CD4-positive, alpha-beta T cell treated with Interleukin-6 at 100 ng/mL for 8 hours (primary cell): ENCODE data around the gene RPS6KA2.
"Not testable (repeated sequence)": the region's sequence is repeated elsewhere in the genome, so short reads cannot be mapped to it uniquely, and the experiment has no call there.

ENCODE experiments used
- DNase-seq: peaks from one replicate; pipeline ENCODE4 v3.0.0-alpha.2; 2020; ENCODE audit warnings: mixed read lengths, low spot score

RPS6KA2 gene

GRCh38 chr6:166591961-166592520 is 35.0 kb downstream of the RPS6KA2 start:
- no peak for DNase-seq

- DNase-seq: no peak
These were observed 36.0 kb downstream of the RPS6KA2 start for GRCh38 chr6:166591026-166591425.

- DNase-seq: no peak
These were observed 37.1 kb downstream of the RPS6KA2 start for GRCh38 chr6:166589786-166590574.

GRCh38 chr6:166589337-166589731 is 37.7 kb downstream of the RPS6KA2 start:
- no peak for DNase-seq

GRCh38 chr6:166588691-166589336 is 38.2 kb downstream of the RPS6KA2 start:
- DNase-seq: no peak

GRCh38 chr6:166587631-166588413 is 39.2 kb downstream of the RPS6KA2 start:
- no peak for DNase-seq

- DNase-seq: peak; percentile 33
These were observed 40.5 kb downstream of the RPS6KA2 start, which contains the start of gene RAMACL for GRCh38 chr6:166586424-166587156. RAMACL (minus strand) TSS chr6:166586678; CDS start chr6:166586477, 201 bp downstream.

GRCh38 chr6:166584853-166585429 is 42.1 kb downstream of the RPS6KA2 start:
- DNase-seq: no peak

GRCh38 chr6:166584155-166584554 is 42.9 kb downstream of the RPS6KA2 start:
- no peak for DNase-seq

GRCh38 chr6:166583230-166583965 is 43.7 kb downstream of the RPS6KA2 start:
- no peak for DNase-seq

GRCh38 chr6:166582258-166582657 is 44.8 kb downstream of the RPS6KA2 start:
- no peak for DNase-seq

- not testable (repeated sequence) for DNase-seq
These were observed 45.2 kb downstream of the RPS6KA2 start for GRCh38 chr6:166581801-166582200.

- no peak for DNase-seq
These were observed 46.0 kb downstream of the RPS6KA2 start for GRCh38 chr6:166581091-166581511.

GRCh38 chr6:166580076-166581050 is 46.7 kb downstream of the RPS6KA2 start:
- DNase-seq: no peak

GRCh38 chr6:166579237-166579850 is 47.7 kb downstream of the RPS6KA2 start:
- no peak for DNase-seq

- DNase-seq: no peak
These were observed 48.4 kb downstream of the RPS6KA2 start for GRCh38 chr6:166578536-166579236.

- DNase-seq: no peak
These were observed 51.8 kb downstream of the RPS6KA2 start for GRCh38 chr6:166575205-166575604.
